Kidney (tissue), 14 donors: Measurements from ENCODE around the gene BACE2. TPM values are rescaled to one million over a fixed set of nuclear protein-coding genes. Genes with fewer than 3 reads are reported as not detected.

Source experiments
- DNase-seq, 5 donors: peaks; one replicate each; pipeline ENCODE4 v3.0.0-alpha.2; 2013 to 2020
- FAIRE-seq: peaks from 2 replicates; lab custom pipeline; 2012; peaks lifted over from hg19 to GRCh38; lab: Jason Lieb, UNC
- H3K27ac ChIP-seq, 2 donors: one replicate each; pipeline ENCODE4 v1.7.0; 2013; ENCODE audit warnings: low read depth in 2 of 2, low read length in 2 of 2, inconsistent platforms in 1 of 2
- H3K27me3 ChIP-seq: one replicate; pipeline ENCODE4 v1.7.1; 2013; ENCODE audit warnings: low read length, inconsistent platforms; ENCODE audit not compliant: control insufficient read depth, insufficient read depth
- H3K36me3 ChIP-seq, 3 donors: one replicate each; pipeline versions ENCODE4 v1.7.0 to v1.7.1; 2013; ENCODE audit warnings: low read length in 3 of 3, control low read depth in 1 of 3, inconsistent platforms in 1 of 3; ENCODE audit not compliant: insufficient read depth in 3 of 3, control insufficient read depth in 2 of 3
- H3K4me1 ChIP-seq, 3 donors: one replicate each; pipeline versions ENCODE4 v1.7.0 to v1.7.1; 2013; ENCODE audit warnings: low read length in 3 of 3, inconsistent platforms in 1 of 3, low read depth in 1 of 3; ENCODE audit not compliant: control insufficient read depth in 2 of 3, insufficient read depth in 2 of 3
- H3K4me3 ChIP-seq, 3 donors: one replicate each; pipeline versions ENCODE4 v1.7.0 to v1.8.1; 2013; ENCODE audit warnings: low read length in 3 of 3, control low read depth in 1 of 3, inconsistent platforms in 1 of 3
- H3K9ac ChIP-seq, 3 donors: one replicate each; pipeline versions ENCODE4 v1.7.0 to v1.7.1; 2013; ENCODE audit warnings: low read length in 3 of 3, control low read depth in 1 of 3, inconsistent platforms in 1 of 3
- H3K9me3 ChIP-seq, 3 donors: one replicate each; pipeline versions ENCODE4 v1.7.0 to v1.7.1; 2013; ENCODE audit warnings: low read length in 3 of 3, control low read depth in 1 of 3, inconsistent platforms in 1 of 3; ENCODE audit not compliant: control insufficient read depth in 2 of 3, insufficient read depth in 1 of 3
- intact Hi-C: fragments of 100-400 bp; cut with DNase I; formaldehyde crosslinking; loops from one replicate; pipeline ENCODE4 v1.11.1; 2022
- polyA plus RNA-seq: library from polyadenylated mRNA; stranded (reverse); fragments of 350-450 nt; fragmentation: Illumina TruSeq; extraction: RNeasy Lipid Tissue Mini Kit (QIAGEN cat#74804); gene quantifications from one replicate; pipeline ENCODE4 v1.2.3, GENCODE V29; 2014; ENCODE audit warnings: low read depth, low replicate concordance; ENCODE audit not compliant: insufficient read depth
- total RNA-seq: library from RNA; stranded (reverse); fragmentation: NEBNext Ultra II Directional; extraction: Animal tissue kit (Norgen Biotek cat#: 25700); gene quantifications from one replicate; pipeline ENCODE4 v1.2.1, GENCODE V29; 2021
- TF ChIP-seq, protein P1 (sequence below): IDR thresholded peaks from 3 replicates; pipeline ENCODE4 v1.5.1; 2012; ENCODE audit warnings: mild to moderate bottlenecking, moderate library complexity, borderline replicate concordance; ENCODE audit not compliant: insufficient read depth; ENCODE audit errors: extremely low read depth
- donor health status: control.
- donor health status: control.
- donor health status: control.
- donor health status: control.
- donor health status: control.
- donor health status: DM: yes; HTN: yes; CAD: no.
- donor health status: Normal renal cell carcinoma (clear cell type).

BACE2 gene
- total and polyA plus RNA-seq, 2 donors from 2014 or later, result 55.5 to 65.7 TPM

DNA sequence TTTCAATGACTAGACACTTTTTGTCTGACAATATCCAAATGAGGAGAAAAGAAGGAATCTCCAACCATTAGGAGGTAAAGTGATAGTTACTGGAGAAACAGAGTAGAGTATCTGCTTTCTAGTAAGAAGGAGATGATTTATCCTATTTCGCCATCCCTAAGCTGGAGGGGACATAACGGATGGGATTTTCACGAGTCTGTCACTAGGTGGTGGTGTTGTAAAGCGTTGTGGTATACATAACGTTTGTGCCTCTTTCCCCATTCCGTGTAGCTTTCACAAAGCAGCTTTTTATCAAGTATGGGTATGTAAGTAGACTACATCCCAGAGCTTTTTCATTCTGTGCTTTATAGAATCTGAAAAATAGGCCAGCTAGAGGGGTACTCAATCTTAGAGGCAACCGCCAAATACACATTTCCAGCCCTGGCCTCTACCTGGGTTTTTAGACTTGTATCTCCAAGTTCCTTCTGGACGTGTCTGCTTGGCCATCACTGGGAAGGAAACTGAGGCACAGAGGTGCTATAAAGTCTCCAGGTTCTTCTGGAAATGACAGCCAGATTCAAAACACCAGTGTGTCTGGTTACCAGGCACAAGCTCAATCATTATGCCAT is 115.4 kb downstream of the BACE2 start:
- DNase-seq (peak in 3 of 5 donors; percentile 56 to 93 (median 87)), FAIRE-seq (peak; percentile 94)
- Histone ChIP-seq H3K4me3 (no peak overlapping the region), H3K9me3 (no peaks in the 10 kb centered on the region), H3K27me3 (no peaks in the 10 kb centered on the region), H3K36me3 (no peaks in the 10 kb centered on the region), H3K27ac (no peak overlapping the region), H3K4me1 (no peaks in the 10 kb centered on the region), H3K9ac (no peak overlapping the region)
- TF ChIP-seq, protein P1, sequence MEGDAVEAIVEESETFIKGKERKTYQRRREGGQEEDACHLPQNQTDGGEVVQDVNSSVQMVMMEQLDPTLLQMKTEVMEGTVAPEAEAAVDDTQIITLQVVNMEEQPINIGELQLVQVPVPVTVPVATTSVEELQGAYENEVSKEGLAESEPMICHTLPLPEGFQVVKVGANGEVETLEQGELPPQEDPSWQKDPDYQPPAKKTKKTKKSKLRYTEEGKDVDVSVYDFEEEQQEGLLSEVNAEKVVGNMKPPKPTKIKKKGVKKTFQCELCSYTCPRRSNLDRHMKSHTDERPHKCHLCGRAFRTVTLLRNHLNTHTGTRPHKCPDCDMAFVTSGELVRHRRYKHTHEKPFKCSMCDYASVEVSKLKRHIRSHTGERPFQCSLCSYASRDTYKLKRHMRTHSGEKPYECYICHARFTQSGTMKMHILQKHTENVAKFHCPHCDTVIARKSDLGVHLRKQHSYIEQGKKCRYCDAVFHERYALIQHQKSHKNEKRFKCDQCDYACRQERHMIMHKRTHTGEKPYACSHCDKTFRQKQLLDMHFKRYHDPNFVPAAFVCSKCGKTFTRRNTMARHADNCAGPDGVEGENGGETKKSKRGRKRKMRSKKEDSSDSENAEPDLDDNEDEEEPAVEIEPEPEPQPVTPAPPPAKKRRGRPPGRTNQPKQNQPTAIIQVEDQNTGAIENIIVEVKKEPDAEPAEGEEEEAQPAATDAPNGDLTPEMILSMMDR, result peak; percentile 84
- intact Hi-C loops, result loop anchor here (10.0 kb wide), 1 partner anchor 171 kb away; no protein-coding TSS in a partner anchor

DNA sequence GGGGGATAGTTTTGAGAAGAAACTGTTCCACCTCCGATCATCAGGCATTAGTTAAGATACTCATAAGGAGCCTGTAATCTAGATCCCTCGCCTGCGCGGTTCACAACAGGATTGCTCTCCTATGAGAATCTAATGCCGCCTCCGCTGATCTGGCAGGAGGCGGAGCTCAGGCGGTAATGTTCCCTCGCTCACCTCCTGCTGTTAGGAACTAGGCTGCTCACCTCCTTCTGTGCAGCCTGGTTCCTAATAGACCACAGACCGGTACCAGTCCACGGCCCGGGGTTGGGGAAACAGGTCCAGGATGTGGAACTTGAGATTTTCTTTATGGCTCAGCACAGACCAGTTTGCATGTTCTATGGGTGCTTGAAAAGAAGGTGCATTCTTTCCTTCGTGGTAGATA is 121.5 kb downstream of the BACE2 start:
- intact Hi-C loops, result loop anchor here (10.0 kb wide), 1 partner anchor 165 kb away; no protein-coding TSS in a partner anchor
- H3K4me3 ChIP-seq, result no peak overlapping the region
- TF ChIP-seq, protein P1, result no peak
- no peaks in the 10 kb centered on the region for H3K4me1 ChIP-seq
- DNase-seq (no peak), FAIRE-seq (no peak)
- no peaks in the 10 kb centered on the region for H3K27me3 ChIP-seq
- H3K9me3 ChIP-seq, result no peaks in the 10 kb centered on the region
- no peaks in the 10 kb centered on the region for H3K36me3 ChIP-seq
- no peak overlapping the region for H3K9ac ChIP-seq
- H3K27ac ChIP-seq, result no peak overlapping the region

DNA sequence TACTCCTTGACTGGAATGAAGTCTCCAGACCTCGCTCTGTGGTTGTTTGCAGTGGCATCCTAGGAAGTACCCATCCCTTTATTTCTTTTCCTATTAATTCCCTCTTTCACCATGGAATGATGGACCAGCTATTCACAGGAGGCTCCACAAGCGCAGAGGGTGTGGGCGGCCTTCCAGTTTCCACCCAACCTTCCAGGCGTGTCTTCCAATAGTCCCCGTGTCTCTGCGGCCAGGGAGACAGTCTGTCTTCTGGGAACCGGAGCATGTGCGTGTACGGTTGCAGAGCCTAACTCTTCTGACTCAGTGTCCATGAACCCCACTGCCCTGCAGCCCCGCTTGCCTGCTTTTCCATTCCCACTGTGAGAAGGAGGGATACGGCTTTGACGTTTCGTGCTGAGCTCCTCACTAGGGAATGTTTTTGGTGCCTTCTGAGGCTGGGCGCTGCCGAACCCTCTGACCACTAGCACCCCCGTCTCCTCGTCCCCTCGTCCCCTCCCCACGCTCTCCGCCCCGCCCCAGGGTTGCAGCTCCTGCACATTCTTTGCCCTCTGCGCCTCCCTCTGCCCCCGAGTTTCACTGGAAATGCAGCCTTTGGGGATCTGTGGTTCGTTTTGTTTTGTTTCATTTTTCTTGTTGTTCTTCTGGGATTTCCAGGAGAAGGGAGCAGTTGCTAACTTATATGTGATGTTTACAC is 122.3 kb downstream of the BACE2 start:
- no peaks in the 10 kb centered on the region for H3K36me3 ChIP-seq
- TF ChIP-seq, protein P1, result no peak
- no peak overlapping the region for H3K9ac ChIP-seq
- intact Hi-C loops, result no loop called here
- FAIRE-seq (no peak), DNase-seq (peak in 1 of 5 donors; percentile 4)
- no peak overlapping the region for H3K4me3 ChIP-seq
- no peaks in the 10 kb centered on the region for H3K27me3 ChIP-seq
- no peaks in the 10 kb centered on the region for H3K9me3 ChIP-seq
- no peaks in the 10 kb centered on the region for H3K4me1 ChIP-seq
- H3K27ac ChIP-seq, result no peak overlapping the region
